A673 (cell line): ENCODE results near the gene PON2.

ENCODE experiments used
- CTCF ChIP-seq: fragments of 300-800, 200-600 bp; sonication (generic); conservative IDR thresholded peaks from 2 replicates; pipeline ENCODE4 v1.5.1; 2017; ENCODE audit warnings: low read depth, mild to moderate bottlenecking, antibody characterized with exemption, low read length, moderate library complexity, mixed read lengths
- EZH2 ChIP-seq: fragments of 200-600 bp; sonication (generic); IDR thresholded peaks from 2 replicates; pipeline ENCODE4 v1.6.1; 2017; ENCODE audit warnings: borderline replicate concordance, low read depth, mild to moderate bottlenecking, mixed read lengths, antibody characterized with exemption, low read length; ENCODE audit not compliant: poor library complexity, severe bottlenecking

- no peak for TF ChIP-seq CTCF
- no peak for TF ChIP-seq EZH2
Measured at GRCh38 chr7:95432606-95433005, 2.2 kb downstream of the PON2 start.
